Measurements from ENCODE around the gene RNF225. TPM values are rescaled to one million over a fixed set of nuclear protein-coding genes. Genes with fewer than 3 reads are reported as not detected.

Gene RNF225
- total and polyA plus RNA-seq, 9 of the 15 experiments (the other 6 are each of a cell fraction or from before 2014, with no cell fraction given) = 0.33 TPM; not detected in 8

GRCh38 chr19:58380037-58380661, 15.3 kb upstream of the RNF225 start (continued):
- TF ChIP-seq, protein P1, sequence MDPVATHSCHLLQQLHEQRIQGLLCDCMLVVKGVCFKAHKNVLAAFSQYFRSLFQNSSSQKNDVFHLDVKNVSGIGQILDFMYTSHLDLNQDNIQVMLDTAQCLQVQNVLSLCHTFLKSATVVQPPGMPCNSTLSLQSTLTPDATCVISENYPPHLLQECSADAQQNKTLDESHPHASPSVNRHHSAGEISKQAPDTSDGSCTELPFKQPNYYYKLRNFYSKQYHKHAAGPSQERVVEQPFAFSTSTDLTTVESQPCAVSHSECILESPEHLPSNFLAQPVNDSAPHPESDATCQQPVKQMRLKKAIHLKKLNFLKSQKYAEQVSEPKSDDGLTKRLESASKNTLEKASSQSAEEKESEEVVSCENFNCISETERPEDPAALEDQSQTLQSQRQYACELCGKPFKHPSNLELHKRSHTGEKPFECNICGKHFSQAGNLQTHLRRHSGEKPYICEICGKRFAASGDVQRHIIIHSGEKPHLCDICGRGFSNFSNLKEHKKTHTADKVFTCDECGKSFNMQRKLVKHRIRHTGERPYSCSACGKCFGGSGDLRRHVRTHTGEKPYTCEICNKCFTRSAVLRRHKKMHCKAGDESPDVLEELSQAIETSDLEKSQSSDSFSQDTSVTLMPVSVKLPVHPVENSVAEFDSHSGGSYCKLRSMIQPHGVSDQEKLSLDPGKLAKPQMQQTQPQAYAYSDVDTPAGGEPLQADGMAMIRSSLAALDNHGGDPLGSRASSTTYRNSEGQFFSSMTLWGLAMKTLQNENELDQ (CRISPR knock-in tag; IDR thresholded peaks at IDR 0.05; ENCODE audit: borderline replicate concordance) = no peak
- TF ChIP-seq, protein P2, sequence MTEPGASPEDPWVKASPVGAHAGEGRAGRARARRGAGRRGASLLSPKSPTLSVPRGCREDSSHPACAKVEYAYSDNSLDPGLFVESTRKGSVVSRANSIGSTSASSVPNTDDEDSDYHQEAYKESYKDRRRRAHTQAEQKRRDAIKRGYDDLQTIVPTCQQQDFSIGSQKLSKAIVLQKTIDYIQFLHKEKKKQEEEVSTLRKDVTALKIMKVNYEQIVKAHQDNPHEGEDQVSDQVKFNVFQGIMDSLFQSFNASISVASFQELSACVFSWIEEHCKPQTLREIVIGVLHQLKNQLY (CRISPR knock-in tag; conservative IDR thresholded peaks at IDR 0.05) = no peak; a peak in 1 of 4 replicates
- TF ChIP-seq ZNF263 (CRISPR knock-in tag; IDR thresholded peaks at IDR 0.05; ENCODE audit: borderline replicate concordance) (no peak; the same call in none of the 2 replicates), E2F8 (IDR thresholded peaks at IDR 0.05; ENCODE audit: low read depth, partially characterized antibody) (no peak), CLOCK (CRISPR knock-in tag; IDR thresholded peaks at IDR 0.05; ENCODE audit: borderline replicate concordance) (no peak), MLLT1 (IDR thresholded peaks at IDR 0.05) (0 out of 4 replicates have a peak, but pooled peaks of 1 of the 2 experiments have one; percentile 35), LCOR (CRISPR knock-in tag; IDR thresholded peaks at IDR 0.05) (no peak), MEF2D (tag; conservative IDR thresholded peaks at IDR 0.05; ENCODE audit: low read depth) (no peak), BCOR (IDR thresholded peaks at IDR 0.05) (no peak), ZBTB34 (CRISPR knock-in tag; IDR thresholded peaks at IDR 0.05) (no peak)
- TF ChIP-seq, protein P3, sequence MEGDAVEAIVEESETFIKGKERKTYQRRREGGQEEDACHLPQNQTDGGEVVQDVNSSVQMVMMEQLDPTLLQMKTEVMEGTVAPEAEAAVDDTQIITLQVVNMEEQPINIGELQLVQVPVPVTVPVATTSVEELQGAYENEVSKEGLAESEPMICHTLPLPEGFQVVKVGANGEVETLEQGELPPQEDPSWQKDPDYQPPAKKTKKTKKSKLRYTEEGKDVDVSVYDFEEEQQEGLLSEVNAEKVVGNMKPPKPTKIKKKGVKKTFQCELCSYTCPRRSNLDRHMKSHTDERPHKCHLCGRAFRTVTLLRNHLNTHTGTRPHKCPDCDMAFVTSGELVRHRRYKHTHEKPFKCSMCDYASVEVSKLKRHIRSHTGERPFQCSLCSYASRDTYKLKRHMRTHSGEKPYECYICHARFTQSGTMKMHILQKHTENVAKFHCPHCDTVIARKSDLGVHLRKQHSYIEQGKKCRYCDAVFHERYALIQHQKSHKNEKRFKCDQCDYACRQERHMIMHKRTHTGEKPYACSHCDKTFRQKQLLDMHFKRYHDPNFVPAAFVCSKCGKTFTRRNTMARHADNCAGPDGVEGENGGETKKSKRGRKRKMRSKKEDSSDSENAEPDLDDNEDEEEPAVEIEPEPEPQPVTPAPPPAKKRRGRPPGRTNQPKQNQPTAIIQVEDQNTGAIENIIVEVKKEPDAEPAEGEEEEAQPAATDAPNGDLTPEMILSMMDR (IDR thresholded peaks at IDR 0.05 in 2 of 3, conservative IDR thresholded peaks at IDR 0.05 in 1 of 3; ENCODE audit: insufficient read depth in 2 of 3, low read depth in 1 of 3, low read length in 3 of 3) = 0 out of 6 replicates have a peak, but pooled peaks of 2 of the 3 experiments have one; percentile 7
